Thyroid gland (tissue), 4 donors: ENCODE data around the gene AQP7.

Experiments
- POLR2A ChIP-seq, 2 donors: fragments of 450-650 bp; IDR thresholded peaks; one replicate each; pipeline ENCODE4 v1.6.1; 2017; ENCODE audit warnings: antibody characterized with exemption in 2 of 2, mild to moderate bottlenecking in 2 of 2, moderate library complexity in 1 of 2
- TF ChIP-seq, protein P1 (sequence below), 6 experiments: fragments of 200-600 bp in 3 of 6; fragments of 450-650 bp in 3 of 6; sonication (generic) in 3 of 6; IDR thresholded peaks; one replicate each; pipeline ENCODE4 v1.5.1; 2016 to 2019; ENCODE audit warnings: antibody characterized with exemption in 6 of 6, mild to moderate bottlenecking in 2 of 6, inconsistent platforms in 1 of 6, moderate library complexity in 1 of 6

DNA sequence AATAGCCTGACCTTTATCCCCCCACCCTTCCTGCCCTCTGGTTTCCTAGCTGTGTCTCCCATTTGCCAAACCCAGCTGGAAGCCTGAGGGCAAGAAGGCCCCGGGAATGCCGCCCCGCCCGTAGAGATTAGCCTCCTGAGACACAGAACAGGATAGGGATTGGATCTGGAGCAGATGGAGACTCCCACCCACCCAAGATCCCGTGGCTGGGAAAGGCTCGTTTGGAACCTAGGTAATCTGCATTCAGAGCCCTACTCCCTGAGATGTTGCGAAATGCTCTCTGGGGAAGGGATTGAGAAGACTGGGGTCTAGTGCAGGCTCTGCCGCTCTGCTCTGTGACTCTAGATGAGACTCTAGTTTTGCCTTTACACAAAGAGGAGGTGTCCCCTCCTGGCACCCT lies 34.1 kb upstream of the AQP7 start:
- TF ChIP-seq, protein P1, sequence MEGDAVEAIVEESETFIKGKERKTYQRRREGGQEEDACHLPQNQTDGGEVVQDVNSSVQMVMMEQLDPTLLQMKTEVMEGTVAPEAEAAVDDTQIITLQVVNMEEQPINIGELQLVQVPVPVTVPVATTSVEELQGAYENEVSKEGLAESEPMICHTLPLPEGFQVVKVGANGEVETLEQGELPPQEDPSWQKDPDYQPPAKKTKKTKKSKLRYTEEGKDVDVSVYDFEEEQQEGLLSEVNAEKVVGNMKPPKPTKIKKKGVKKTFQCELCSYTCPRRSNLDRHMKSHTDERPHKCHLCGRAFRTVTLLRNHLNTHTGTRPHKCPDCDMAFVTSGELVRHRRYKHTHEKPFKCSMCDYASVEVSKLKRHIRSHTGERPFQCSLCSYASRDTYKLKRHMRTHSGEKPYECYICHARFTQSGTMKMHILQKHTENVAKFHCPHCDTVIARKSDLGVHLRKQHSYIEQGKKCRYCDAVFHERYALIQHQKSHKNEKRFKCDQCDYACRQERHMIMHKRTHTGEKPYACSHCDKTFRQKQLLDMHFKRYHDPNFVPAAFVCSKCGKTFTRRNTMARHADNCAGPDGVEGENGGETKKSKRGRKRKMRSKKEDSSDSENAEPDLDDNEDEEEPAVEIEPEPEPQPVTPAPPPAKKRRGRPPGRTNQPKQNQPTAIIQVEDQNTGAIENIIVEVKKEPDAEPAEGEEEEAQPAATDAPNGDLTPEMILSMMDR (IDR thresholded peaks at IDR 0.05): no peak
- no peak for TF ChIP-seq POLR2A (IDR thresholded peaks at IDR 0.05)
